GM18505 (cell line): ENCODE results near the gene LTC4S.

Source experiments
- ATAC-seq: cut with Tn5 transposase; IDR thresholded peaks from one replicate; pipeline ENCODE4 v1.9.1; 2021; ENCODE audit not compliant: unreplicated experiment
- POLR2A ChIP-seq: IDR thresholded peaks from 4 replicates; pipeline ENCODE4 v1.6.1; 2011; ENCODE audit warnings: borderline replicate concordance; ENCODE audit not compliant: insufficient read depth, insufficient read length; ENCODE audit errors: extremely low read depth

LTC4S gene

GRCh38 chr5:179840321-179840720 lies 46.5 kb downstream of the LTC4S start:
- no peak for TF ChIP-seq POLR2A
- ATAC-seq, result no peak

GRCh38 chr5:179840766-179841165 lies 47.0 kb downstream of the LTC4S start:
- no peak for TF ChIP-seq POLR2A
- ATAC-seq, result no peak

- ATAC-seq, result no peak
- TF ChIP-seq POLR2A, result no peak
These were observed 47.8 kb downstream of the LTC4S start for GRCh38 chr5:179841621-179842020.
